ENCODE measurements around the gene LCE3E. TPM values are rescaled to one million over a fixed set of nuclear protein-coding genes. Genes with fewer than 3 reads are reported as not detected.
A peak's percentile ranks its signal among the peaks of the same experiment; 100 is the strongest.

LCE3E gene
- total and polyA plus RNA-seq, 8 donors, result not detected

DNA sequence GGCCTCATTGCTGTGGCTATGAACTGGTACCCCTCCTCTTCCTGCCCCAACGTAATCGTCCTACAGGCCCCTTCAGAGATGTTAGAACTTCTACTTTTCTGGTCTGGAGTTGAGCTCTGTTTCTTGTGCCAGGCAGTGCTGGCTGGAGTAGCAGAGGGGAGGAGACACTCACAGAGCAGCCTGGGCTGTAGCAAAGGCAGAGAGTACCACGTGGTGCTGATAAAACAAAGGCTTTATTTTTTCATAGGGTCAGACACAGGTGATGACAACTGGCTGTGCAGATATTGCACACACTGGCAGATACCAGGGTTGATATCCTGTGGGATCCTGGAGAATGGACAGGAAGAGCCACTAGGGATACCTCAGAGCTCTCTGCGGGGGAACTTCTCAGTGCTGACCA is 29.1 kb downstream of the LCE3E start:
- FAIRE-seq (no peak), ATAC-seq (peak in 1 of 4 donors; percentile 65)

DNA sequence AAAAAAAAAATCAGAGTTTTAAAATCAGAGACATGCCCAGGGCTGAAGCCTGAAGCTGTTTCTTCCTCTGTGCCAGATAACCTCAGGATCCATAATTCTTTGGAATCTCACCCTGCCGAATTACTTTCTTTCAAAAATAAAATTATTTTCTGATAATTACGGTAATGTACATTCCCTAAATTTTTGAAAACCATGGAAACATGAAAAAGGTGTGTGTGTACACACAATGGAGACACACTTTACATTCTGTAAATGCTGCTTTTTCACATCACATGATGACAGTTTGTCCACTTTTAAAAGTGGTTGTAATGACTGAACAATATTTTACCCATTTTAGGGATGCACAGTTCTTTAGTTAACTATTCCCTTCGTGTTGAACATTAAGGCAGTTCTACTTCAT is 30.8 kb downstream of the LCE3E start:
- H3K27me3 ChIP-seq, result peaks cover 0 to 6% (median 0%) of the 10 kb centered on the region in 4 donors
- H3K27ac ChIP-seq, result no peak overlapping the region
- 44 to 53% methylated on average over 3 of the region's 3 CpGs for WGBS, 2 donors

More for the DNA sequence above, 29.1 kb downstream of the LCE3E start:
- peaks cover 0 to 4% (median 0%) of the 10 kb centered on the region in 4 donors for H3K27me3 ChIP-seq
- H3K4me1 ChIP-seq, result no peaks in the 10 kb centered on the region
- no peaks in the 10 kb centered on the region for H3K36me3 ChIP-seq
- DNase-seq, result no peak
- intact Hi-C loops (cut with DNase I), result no loop called here
- H3K4me3 ChIP-seq, result no peak overlapping the region
- no peaks in the 10 kb centered on the region for H3K9me3 ChIP-seq
- 20 to 22% methylated on average over 4 of the region's 4 CpGs for WGBS, 2 donors
- H3K27ac ChIP-seq, result no peak overlapping the region
- TF ChIP-seq, protein P1, sequence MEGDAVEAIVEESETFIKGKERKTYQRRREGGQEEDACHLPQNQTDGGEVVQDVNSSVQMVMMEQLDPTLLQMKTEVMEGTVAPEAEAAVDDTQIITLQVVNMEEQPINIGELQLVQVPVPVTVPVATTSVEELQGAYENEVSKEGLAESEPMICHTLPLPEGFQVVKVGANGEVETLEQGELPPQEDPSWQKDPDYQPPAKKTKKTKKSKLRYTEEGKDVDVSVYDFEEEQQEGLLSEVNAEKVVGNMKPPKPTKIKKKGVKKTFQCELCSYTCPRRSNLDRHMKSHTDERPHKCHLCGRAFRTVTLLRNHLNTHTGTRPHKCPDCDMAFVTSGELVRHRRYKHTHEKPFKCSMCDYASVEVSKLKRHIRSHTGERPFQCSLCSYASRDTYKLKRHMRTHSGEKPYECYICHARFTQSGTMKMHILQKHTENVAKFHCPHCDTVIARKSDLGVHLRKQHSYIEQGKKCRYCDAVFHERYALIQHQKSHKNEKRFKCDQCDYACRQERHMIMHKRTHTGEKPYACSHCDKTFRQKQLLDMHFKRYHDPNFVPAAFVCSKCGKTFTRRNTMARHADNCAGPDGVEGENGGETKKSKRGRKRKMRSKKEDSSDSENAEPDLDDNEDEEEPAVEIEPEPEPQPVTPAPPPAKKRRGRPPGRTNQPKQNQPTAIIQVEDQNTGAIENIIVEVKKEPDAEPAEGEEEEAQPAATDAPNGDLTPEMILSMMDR (IDR thresholded peaks at IDR 0.05), result no peak

DNA sequence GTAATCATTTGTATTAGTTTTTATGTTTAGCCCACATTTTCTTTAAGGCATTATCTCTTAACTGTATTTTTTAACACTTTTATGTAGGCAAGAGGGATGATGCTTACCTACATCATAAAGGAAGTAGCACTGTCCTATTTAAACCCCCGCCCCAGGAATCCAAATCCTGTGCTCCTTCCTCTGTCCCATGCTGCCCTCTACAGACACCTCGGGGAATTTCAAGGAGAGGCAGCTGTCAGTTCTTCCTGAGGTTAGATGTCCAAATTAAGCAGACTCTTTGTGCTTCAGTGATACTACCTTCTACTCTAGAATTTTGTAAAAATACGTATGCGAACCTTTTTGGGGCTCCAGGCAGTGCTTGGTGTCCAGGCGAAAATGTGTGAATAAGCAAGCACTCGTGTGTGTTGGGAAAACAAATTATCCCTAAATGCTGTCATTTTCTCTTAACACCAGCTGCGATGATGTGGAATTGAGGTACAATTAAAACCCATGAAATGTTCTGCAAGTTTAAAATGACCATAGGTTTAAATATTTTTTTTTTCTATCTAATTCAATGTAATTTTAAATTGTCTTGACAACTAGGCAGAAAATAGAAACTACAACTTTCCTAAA is 33.1 kb downstream of the LCE3E start:
- H3K9me3 ChIP-seq, result no peaks in the 10 kb centered on the region
- DNase-seq (peak in 3 of 6 donors; percentile 3 to 27 (median 21)), ATAC-seq (peak in 2 of 4 donors; percentile 46 to 56), FAIRE-seq (no peak)
- no peak overlapping the region for H3K4me3 ChIP-seq
- no peaks in the 10 kb centered on the region for H3K4me1 ChIP-seq
- intact Hi-C loops (cut with DNase I), result no loop called here
- H3K27me3 ChIP-seq, result peaks cover 0 to 6% (median 0%) of the 10 kb centered on the region in 4 donors
- no peak overlapping the region for H3K27ac ChIP-seq
- WGBS, 2 donors, result 16 to 19% methylated on average over 7 of the region's 7 CpGs
- TF ChIP-seq, protein P1 (IDR thresholded peaks at IDR 0.05), result peak in 3 of 4 donors; percentile 27 to 48 (median 29)
- H3K36me3 ChIP-seq, result no peaks in the 10 kb centered on the region

More for the DNA sequence above, 30.8 kb downstream of the LCE3E start:
- ATAC-seq, result no peak
- H3K36me3 ChIP-seq, result no peaks in the 10 kb centered on the region
- no peak for FAIRE-seq
- DNase-seq, result no peak
- no peaks in the 10 kb centered on the region for H3K4me1 ChIP-seq
- TF ChIP-seq, protein P1 (IDR thresholded peaks at IDR 0.05), result no peak
- intact Hi-C loops (cut with DNase I), result no loop called here
- no peaks in the 10 kb centered on the region for H3K9me3 ChIP-seq
- no peak overlapping the region for H3K4me3 ChIP-seq

DNA sequence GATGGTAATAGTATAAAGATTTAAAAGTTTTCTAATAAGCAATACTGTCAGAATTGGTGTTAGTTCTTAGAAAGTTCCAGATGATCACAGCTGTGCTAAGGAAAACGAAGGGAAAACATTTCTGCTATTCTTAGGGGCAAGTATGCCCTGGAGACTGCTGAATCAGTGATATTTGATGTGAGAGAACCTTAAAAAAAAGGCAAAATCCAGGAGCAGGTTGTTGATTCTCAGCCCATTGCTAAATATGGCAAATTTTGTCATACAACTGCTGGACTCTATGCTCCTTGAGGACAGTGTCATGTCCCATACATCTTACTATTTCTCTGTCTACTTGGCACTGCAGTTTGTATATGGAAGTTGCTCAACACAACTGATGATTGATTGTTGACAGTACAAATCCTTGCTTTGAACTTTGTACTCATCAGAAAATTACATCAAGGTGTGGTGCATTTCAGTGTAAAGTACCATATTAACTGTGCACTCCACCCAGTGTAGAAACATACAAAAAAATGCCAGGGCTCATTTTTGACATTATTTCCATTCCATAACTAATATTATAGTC is 41.4 kb downstream of the LCE3E start:
- WGBS, 2 donors, result 10 to 16% methylated on average over 1 of the region's 1 CpG
- ATAC-seq, result no peak
- H3K27ac ChIP-seq, result no peak overlapping the region
- intact Hi-C loops (cut with DNase I), result no loop called here
- no peak for DNase-seq
- no peak for FAIRE-seq
- H3K4me3 ChIP-seq, result no peak overlapping the region
- H3K9me3 ChIP-seq, result no peaks in the 10 kb centered on the region
- TF ChIP-seq, protein P1 (IDR thresholded peaks at IDR 0.05), result no peak
- no peaks in the 10 kb centered on the region for H3K4me1 ChIP-seq
- H3K36me3 ChIP-seq, result no peaks in the 10 kb centered on the region
- no peaks in the 10 kb centered on the region for H3K27me3 ChIP-seq

DNA sequence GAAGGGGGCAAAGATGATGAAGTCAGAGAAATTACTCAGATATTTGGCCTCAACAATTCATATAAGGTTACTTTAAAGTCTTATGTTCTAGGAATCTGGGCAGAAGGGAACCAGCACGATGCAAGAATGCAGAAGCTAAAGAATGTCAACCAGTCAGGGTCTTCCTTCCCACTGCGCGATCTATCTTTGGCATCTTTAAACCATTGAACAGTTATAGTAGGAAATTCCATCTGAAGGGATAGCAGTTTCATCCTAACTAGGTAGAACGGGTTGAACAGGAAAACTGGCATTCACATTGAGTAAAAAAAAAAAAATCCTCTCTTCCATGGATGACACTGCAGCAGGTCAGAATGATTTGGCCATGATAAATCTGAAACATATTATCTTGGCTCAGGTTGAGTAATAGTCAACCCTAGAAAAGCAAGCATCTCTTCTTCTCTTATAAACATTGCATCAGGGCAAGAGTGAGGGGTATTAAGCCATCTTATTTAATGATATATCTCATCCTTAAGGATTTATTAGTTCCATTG is 46.0 kb downstream of the LCE3E start:
- Histone ChIP-seq H3K27ac (no peak overlapping the region), H3K4me1 (no peaks in the 10 kb centered on the region), H3K36me3 (no peaks in the 10 kb centered on the region), H3K27me3 (peaks cover 0 to 2% (median 0%) of the 10 kb centered on the region in 4 donors), H3K4me3 (no peak overlapping the region), H3K9me3 (no peaks in the 10 kb centered on the region)
- WGBS, 2 donors, result 48 to 54% methylated on average over 4 of the region's 4 CpGs
- intact Hi-C loops (cut with DNase I), result no loop called here
- no peak for ATAC-seq
- TF ChIP-seq, protein P1 (IDR thresholded peaks at IDR 0.05), result no peak
- FAIRE-seq, result no peak
- DNase-seq, result no peak

Data from pancreas (tissue), 10 donors.